ENCODE data around the gene GBP5.

GRCh38 chr1:89254658-89255287 is 17.9 kb downstream of the GBP5 start:
- TF ChIP-seq, protein P1, sequence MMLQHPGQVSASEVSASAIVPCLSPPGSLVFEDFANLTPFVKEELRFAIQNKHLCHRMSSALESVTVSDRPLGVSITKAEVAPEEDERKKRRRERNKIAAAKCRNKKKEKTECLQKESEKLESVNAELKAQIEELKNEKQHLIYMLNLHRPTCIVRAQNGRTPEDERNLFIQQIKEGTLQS (IDR thresholded peaks at IDR 0.05), result no peak
- TF ChIP-seq CTCF (IDR thresholded peaks at IDR 0.05; ENCODE audit: low read depth, low read length, missing input control) (no peak), ZBTB33 (IDR thresholded peaks at IDR 0.05) (no peak), RAD21 (IDR thresholded peaks at IDR 0.05) (no peak), SP1 (IDR thresholded peaks at IDR 0.05) (no peak)
- TF ChIP-seq, protein P2, sequence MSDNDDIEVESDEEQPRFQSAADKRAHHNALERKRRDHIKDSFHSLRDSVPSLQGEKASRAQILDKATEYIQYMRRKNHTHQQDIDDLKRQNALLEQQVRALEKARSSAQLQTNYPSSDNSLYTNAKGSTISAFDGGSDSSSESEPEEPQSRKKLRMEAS (IDR thresholded peaks at IDR 0.05), result no peak
